ENCODE data around the gene MAFG. TPM values are rescaled to one million over a fixed set of nuclear protein-coding genes. Genes with fewer than 3 reads are reported as not detected.
A peak's percentile ranks its signal among the peaks of the same experiment; 100 is the strongest.

MAFG gene
- total RNA-seq, 1 experiment from 2014 or later: 29.1 TPM

DNA sequence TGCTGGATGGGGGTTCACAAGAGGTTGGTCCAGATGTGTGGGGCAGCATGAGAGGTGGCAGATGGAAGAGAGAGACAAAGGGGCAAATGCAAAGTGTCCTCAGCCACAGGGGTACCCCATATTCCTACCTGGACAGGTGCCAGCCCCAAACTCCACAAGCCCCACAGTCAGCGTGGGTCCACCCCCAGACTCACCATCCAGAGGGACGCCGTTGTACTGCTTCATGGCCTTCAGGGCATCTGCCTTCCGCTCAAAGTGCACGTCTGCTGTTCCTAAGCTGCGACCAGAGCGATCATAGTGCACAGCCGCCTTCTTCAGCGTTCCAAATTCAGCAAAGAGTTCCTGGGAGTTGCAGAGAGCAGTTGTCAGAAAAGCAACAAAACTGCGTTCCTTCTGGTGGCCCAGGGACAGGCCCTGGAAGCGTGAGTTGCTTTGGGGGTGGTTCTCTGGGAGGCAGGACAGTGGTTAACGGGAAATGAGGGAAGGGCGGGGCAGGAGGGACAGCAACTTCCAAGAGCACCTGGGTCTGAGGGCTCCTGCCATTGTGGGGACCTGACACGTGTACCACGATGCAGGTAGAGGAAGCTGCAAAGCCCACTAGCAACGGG lies 38.4 kb downstream of the MAFG start:
- no peak for TF ChIP-seq CTCF (IDR thresholded peaks at IDR 0.05; ENCODE audit: insufficient read depth in 1 of 2, low read depth in 1 of 2, low read length in 1 of 2, severe bottlenecking in 1 of 2, unreplicated experiment in 1 of 2)
- H3K4me3 ChIP-seq (ENCODE audit: low read depth, low read length): no peak overlapping the region
- intact Hi-C loops (cut with micrococcal nuclease; ENCODE audit: unreplicated experiment): no loop called here
- Mint-ChIP-seq H3K27me3 (ENCODE audit: insufficient read depth, unreplicated experiment) (no peaks in the 10 kb centered on the region), H3K27ac (ENCODE audit: unreplicated experiment) (peak overlapping the region; percentile 29), H3K4me1 (ENCODE audit: low read depth, unreplicated experiment) (no peaks in the 10 kb centered on the region), H3K4me3 (ENCODE audit: unreplicated experiment) (peak overlapping the region; percentile 91), H3K36me3 (ENCODE audit: insufficient read depth, unreplicated experiment) (peaks cover 93% of the 10 kb centered on the region), H3K9me3 (ENCODE audit: unreplicated experiment) (no peaks in the 10 kb centered on the region)
- no peak for DNase-seq
- H3K27me3 ChIP-seq (replicated peaks; ENCODE audit: control insufficient read depth, insufficient read depth, low read length): no peaks in the 10 kb centered on the region
- H3K36me3 ChIP-seq (ENCODE audit: control insufficient read depth, insufficient read depth, low read length): peaks cover 10% of the 10 kb centered on the region
- CTCF ChIA-PET: no interaction called here
- BruUV-seq (replicated peaks): no TSS peak
- H3K9me3 ChIP-seq: no peaks in the 10 kb centered on the region
- peaks cover 11% of the 10 kb centered on the region for H3K4me1 ChIP-seq
- POLR2A ChIA-PET: no interaction called here

DNA sequence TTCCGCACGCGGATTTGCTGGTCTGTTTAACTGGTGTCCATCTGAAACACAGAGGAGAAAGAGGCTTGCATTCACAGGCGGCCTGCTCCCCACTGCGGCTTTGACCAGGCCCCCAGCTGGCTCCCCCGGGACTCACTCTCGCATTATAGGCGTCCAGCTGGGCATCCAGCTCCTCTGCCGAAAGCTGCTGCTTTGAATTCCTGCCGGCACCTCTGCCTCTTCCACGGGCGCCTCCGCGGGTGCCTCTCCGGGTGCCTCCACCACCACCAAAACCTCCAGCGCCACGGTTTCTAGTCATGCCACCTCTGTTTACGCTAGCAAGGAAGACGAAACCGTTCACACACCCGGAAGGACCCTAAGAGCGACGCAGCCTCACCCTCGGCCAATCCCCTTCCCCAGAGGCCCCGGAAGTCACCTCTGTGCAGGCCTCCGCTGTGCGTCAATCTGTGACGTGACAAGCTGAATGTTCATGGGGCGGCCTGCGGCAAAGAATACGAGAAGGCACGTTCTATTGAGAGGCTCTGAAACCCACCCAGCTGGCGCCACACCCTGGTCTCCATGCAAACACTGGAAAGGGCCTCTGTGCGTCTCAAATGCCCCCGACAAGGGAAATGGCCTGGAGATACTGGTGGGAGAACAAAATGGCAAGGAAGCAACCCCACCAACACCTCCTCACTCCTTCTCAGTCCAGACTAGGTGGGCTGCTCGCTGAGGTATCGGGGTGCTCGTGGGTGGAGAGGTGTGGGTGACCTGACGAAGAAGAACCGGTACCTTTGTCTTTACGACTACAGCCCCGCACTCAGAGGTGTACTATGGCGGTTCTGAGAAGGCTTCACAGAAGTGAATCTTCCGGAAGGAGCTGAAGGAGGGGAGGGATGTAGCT lies 39.2 kb downstream of the MAFG start:
- Histone ChIP-seq H3K9me3 (no peaks in the 10 kb centered on the region), H3K27me3 (replicated peaks; ENCODE audit: control insufficient read depth, insufficient read depth, low read length) (no peaks in the 10 kb centered on the region), H3K4me1 (peaks cover 11% of the 10 kb centered on the region), H3K36me3 (ENCODE audit: control insufficient read depth, insufficient read depth, low read length) (peaks cover 10% of the 10 kb centered on the region), H3K4me3 (ENCODE audit: low read depth, low read length) (no peak overlapping the region)
- no peaks in the 10 kb centered on the region for H3K27me3 Mint-ChIP-seq (ENCODE audit: insufficient read depth, unreplicated experiment)
- POLR2A ChIA-PET: no interaction called here
- peaks cover 94% of the 10 kb centered on the region for H3K36me3 Mint-ChIP-seq (ENCODE audit: insufficient read depth, unreplicated experiment)
- peak overlapping the region; percentile 29 for H3K27ac Mint-ChIP-seq (ENCODE audit: unreplicated experiment)
- no peaks in the 10 kb centered on the region for H3K9me3 Mint-ChIP-seq (ENCODE audit: unreplicated experiment)
- CTCF ChIA-PET: no interaction called here
- intact Hi-C loops (cut with micrococcal nuclease; ENCODE audit: unreplicated experiment): no loop called here
- H3K4me3 Mint-ChIP-seq (ENCODE audit: unreplicated experiment): peak overlapping the region; percentile 91
- TF ChIP-seq CTCF (IDR thresholded peaks at IDR 0.05; ENCODE audit: insufficient read depth in 1 of 2, low read depth in 1 of 2, low read length in 1 of 2, severe bottlenecking in 1 of 2, unreplicated experiment in 1 of 2): no peak
- no peak for DNase-seq
- no peaks in the 10 kb centered on the region for H3K4me1 Mint-ChIP-seq (ENCODE audit: low read depth, unreplicated experiment)
- BruUV-seq (replicated peaks): no TSS peak

GRCh38 chr17:81885869-81886548 lies 41.5 kb downstream of the MAFG start:
- Histone ChIP-seq H3K4me1 (peaks cover 11% of the 10 kb centered on the region), H3K4me3 (ENCODE audit: low read depth, low read length) (no peak overlapping the region), H3K9me3 (no peaks in the 10 kb centered on the region), H3K36me3 (ENCODE audit: control insufficient read depth, insufficient read depth, low read length) (peaks cover 10% of the 10 kb centered on the region), H3K27me3 (replicated peaks; ENCODE audit: control insufficient read depth, insufficient read depth, low read length) (no peaks in the 10 kb centered on the region)
- peak overlapping the region; percentile 84 for H3K27ac Mint-ChIP-seq (ENCODE audit: unreplicated experiment)
- DNase-seq: no peak
- intact Hi-C loops (cut with micrococcal nuclease; ENCODE audit: unreplicated experiment): no loop called here
- H3K4me1 Mint-ChIP-seq (ENCODE audit: low read depth, unreplicated experiment): no peaks in the 10 kb centered on the region
- CTCF ChIA-PET: no interaction called here
- no peaks in the 10 kb centered on the region for H3K9me3 Mint-ChIP-seq (ENCODE audit: unreplicated experiment)
- H3K36me3 Mint-ChIP-seq (ENCODE audit: insufficient read depth, unreplicated experiment): peaks cover 100% of the 10 kb centered on the region
- POLR2A ChIA-PET: interaction anchor here (1.6 kb wide), 1 partner anchor 11 kb away, joined by 5 read pairs; no protein-coding TSS in a partner anchor
- H3K4me3 Mint-ChIP-seq (ENCODE audit: unreplicated experiment): no peak overlapping the region
- H3K27me3 Mint-ChIP-seq (ENCODE audit: insufficient read depth, unreplicated experiment): no peaks in the 10 kb centered on the region
- TF ChIP-seq CTCF (IDR thresholded peaks at IDR 0.05; ENCODE audit: insufficient read depth in 1 of 2, low read depth in 1 of 2, low read length in 1 of 2, severe bottlenecking in 1 of 2, unreplicated experiment in 1 of 2): no peak
- no TSS peak for BruUV-seq (replicated peaks)
